K562 (cell line): ENCODE data around the gene SNRNP200. TPM values are rescaled to one million over a fixed set of nuclear protein-coding genes. Genes with fewer than 3 reads are reported as not detected.

ENCODE experiments used
- AFF1 ChIP-seq, 2 experiments: fragments of 450-650 bp; IDR thresholded peaks; 2 replicates each; pipeline ENCODE4 v1.6.1; 2018; ENCODE audit warnings: mild to moderate bottlenecking in 2 of 2, low read depth in 1 of 2; ENCODE audit not compliant: partially characterized antibody in 2 of 2
- BRD9 ChIP-seq: fragments of 450-650 bp; IDR thresholded peaks from 2 replicates; pipeline ENCODE4 v1.6.1; 2018; ENCODE audit warnings: low read depth; ENCODE audit not compliant: partially characterized antibody
- CSDE1 ChIP-seq, 2 experiments: fragments of 450-650 bp; IDR thresholded peaks; 2 replicates each; pipeline ENCODE4 v1.6.1; 2016; ENCODE audit warnings: mild to moderate bottlenecking in 1 of 2
- FOXA3 ChIP-seq, 2 experiments: fragments of 450-650 bp in 1 of 2; sonication (generic) in 1 of 2; formaldehyde crosslinking; IDR thresholded peaks in 1 of 2; conservative IDR thresholded peaks in 1 of 2; 2 replicates each; pipeline versions ENCODE4 v1.4.0 to v1.8.0; 2020 to 2022; ENCODE audit warnings: mild to moderate bottlenecking in 2 of 2, missing genetic modification reagents in 1 of 2
- FOXJ3 ChIP-seq: sonication (generic); formaldehyde crosslinking; IDR thresholded peaks from 2 replicates; pipeline ENCODE4 v1.4.0; 2020; ENCODE audit warnings: mild to moderate bottlenecking, missing genetic modification reagents
- NR2C2 ChIP-seq, 2 experiments: fragments of 200-800 bp in 1 of 2; sonication (Bioruptor generic) in 1 of 2; sonication (generic) in 1 of 2; formaldehyde crosslinking in 1 of 2; IDR thresholded peaks; 2 replicates each; pipeline versions ENCODE4 v1.6.1 to v1.8.0; 2016 to 2022; ENCODE audit warnings: mild to moderate bottlenecking in 1 of 2, missing compliant biosample characterization in 1 of 2, missing genetic modification characterization in 1 of 2, missing genetic modification reagents in 1 of 2
- RCOR1 ChIP-seq, 2 experiments: IDR thresholded peaks; 2 replicates each; pipeline ENCODE4 v1.6.1; 2012; ENCODE audit warnings: low read depth in 2 of 2, low read length in 2 of 2, borderline replicate concordance in 1 of 2, improper control_type of control experiment in 1 of 2
- SIN3B ChIP-seq: fragments of 450-650 bp; IDR thresholded peaks from 2 replicates; pipeline ENCODE4 v1.6.1; 2017; ENCODE audit warnings: low read depth, mild to moderate bottlenecking, moderate library complexity
- SMAD3 ChIP-seq: fragments of 450-650 bp; formaldehyde crosslinking; conservative IDR thresholded peaks from 2 replicates; pipeline ENCODE4 v1.4.0; 2020; ENCODE audit warnings: mild to moderate bottlenecking
- USF2 ChIP-seq: sonication (generic); formaldehyde crosslinking; IDR thresholded peaks from 2 replicates; pipeline ENCODE4 v1.5.0; 2020; ENCODE audit warnings: missing genetic modification reagents
- XRCC5 ChIP-seq: fragments of 200-400 bp; formaldehyde crosslinking; IDR thresholded peaks from 2 replicates; pipeline ENCODE4 v1.6.1; 2017; ENCODE audit warnings: low read depth, mild to moderate bottlenecking, low read length
- ZNF644 ChIP-seq: fragments of 200-800 bp; sonication (Bioruptor generic); IDR thresholded peaks from 2 replicates; pipeline ENCODE4 v1.6.1; 2016; ENCODE audit warnings: low read depth, missing genetic modification characterization, missing compliant biosample characterization
- ZNF695 ChIP-seq: fragments of 450-650 bp; formaldehyde crosslinking; IDR thresholded peaks from 2 replicates; pipeline ENCODE4 v1.4.0; 2020; ENCODE audit warnings: mild to moderate bottlenecking, moderate library complexity
- polyA plus RNA-seq, 8 experiments: library from polyadenylated mRNA; depleted of rRNA in 4 of 8; stranded (reverse) in 5 of 8; unstranded in 3 of 8; fragments of >200 nt; fragmentation: Nextera tagmentation in 2 of 8; fragmentation: Illumina TruSeq in 1 of 8; extraction: Ambion mirVana in 2 of 8; extraction: Trizol in 1 of 8; gene quantifications; 2 replicates each; pipeline versions ENCODE4 v1.2.1 to v1.2.3, GENCODE V29; 2011 to 2014; ENCODE audit warnings: inconsistent platforms in 1 of 8, missing spikeins in 1 of 8
- total RNA-seq, 7 experiments: library from RNA; depleted of rRNA in 6 of 7; stranded (reverse); fragments of >200 nt in 6 of 7; fragmentation: Illumina TruSeq in 2 of 7; extraction: Trizol in 2 of 7; gene quantifications; 2 replicates each; pipeline versions ENCODE4 v1.2.1 to v1.2.3, GENCODE V29; 2011 to 2021; ENCODE audit warnings: low replicate concordance in 1 of 7
- TF ChIP-seq, protein P1 (sequence below): sonication (generic); formaldehyde crosslinking; IDR thresholded peaks from 2 replicates; pipeline ENCODE4 v1.8.0; 2022; ENCODE audit warnings: mild to moderate bottlenecking, missing genetic modification reagents
- TF ChIP-seq, protein P2 (sequence below): fragments of 450-650 bp; IDR thresholded peaks from 2 replicates; pipeline ENCODE4 v1.6.1; 2016
- TF ChIP-seq, protein P3 (sequence below): fragments of 150-350 bp; conservative IDR thresholded peaks from 2 replicates; pipeline ENCODE4 v1.6.1; 2014; ENCODE audit warnings: low read length

The SNRNP200 gene
- total and polyA plus RNA-seq, 9 of the 15 experiments (the other 6 are each of a cell fraction or from before 2014, with no cell fraction given) = 76.1 to 231 (median 155) TPM

DNA sequence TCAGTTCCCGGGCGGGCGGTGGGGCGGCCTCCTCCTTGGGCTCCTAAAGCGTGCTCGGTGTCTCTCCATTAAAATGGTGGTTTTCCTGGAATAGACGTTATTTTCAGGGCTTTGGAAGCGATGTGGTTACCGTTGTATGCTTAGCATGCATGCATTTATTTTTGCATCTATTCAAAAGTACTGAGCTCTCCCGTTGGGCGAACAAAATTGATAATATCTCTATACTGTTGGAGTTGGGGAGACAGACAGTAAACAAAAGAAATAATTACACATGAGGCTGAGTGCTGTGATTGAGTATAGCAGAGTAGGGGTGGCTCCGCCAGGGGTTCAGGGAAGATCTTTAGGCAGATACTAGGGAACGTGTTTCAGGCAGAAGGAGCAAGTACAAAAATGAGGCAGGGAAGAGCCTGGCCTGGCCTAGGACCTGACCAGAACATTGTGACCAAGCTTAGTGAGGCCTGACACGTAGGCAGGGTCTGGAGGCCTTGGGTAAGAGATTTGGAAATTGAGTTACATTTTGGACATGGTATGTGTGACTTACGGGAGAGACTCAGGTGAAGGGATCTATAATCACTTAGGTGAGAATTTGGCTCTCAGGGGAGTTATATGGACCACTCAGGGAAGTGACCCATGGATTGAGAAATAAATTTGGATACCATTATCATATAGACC, 30.9 kb upstream of the SNRNP200 start (continued):
- TF ChIP-seq AFF1 (IDR thresholded peaks at IDR 0.05; ENCODE audit: low read depth in 1 of 2, partially characterized antibody in 2 of 2) = peak in 1 of 2 experiments; percentile 17
- no peak for TF ChIP-seq SMAD3 (CRISPR knock-in tag)
- TF ChIP-seq XRCC5 = no peak
- TF ChIP-seq RCOR1 (IDR thresholded peaks at IDR 0.05; ENCODE audit: borderline replicate concordance in 1 of 2, low read depth in 2 of 2, low read length in 2 of 2) = no peak; a peak in 1 of 4 replicates
- peak; percentile 50 for TF ChIP-seq BRD9
- no peak for TF ChIP-seq NR2C2 (CRISPR knock-in tag; IDR thresholded peaks at IDR 0.05)
- no peak; the same call in 1 of the 2 replicates for TF ChIP-seq NR2C2 (tag; IDR thresholded peaks at IDR 0.05)
- no peak for TF ChIP-seq FOXJ3 (CRISPR knock-in tag)
- no peak for TF ChIP-seq USF2 (CRISPR knock-in tag)
- TF ChIP-seq, protein P1, sequence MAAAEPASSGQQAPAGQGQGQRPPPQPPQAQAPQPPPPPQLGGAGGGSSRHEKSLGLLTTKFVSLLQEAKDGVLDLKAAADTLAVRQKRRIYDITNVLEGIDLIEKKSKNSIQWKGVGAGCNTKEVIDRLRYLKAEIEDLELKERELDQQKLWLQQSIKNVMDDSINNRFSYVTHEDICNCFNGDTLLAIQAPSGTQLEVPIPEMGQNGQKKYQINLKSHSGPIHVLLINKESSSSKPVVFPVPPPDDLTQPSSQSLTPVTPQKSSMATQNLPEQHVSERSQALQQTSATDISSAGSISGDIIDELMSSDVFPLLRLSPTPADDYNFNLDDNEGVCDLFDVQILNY (CRISPR knock-in tag) = no peak
- TF ChIP-seq, protein P2, sequence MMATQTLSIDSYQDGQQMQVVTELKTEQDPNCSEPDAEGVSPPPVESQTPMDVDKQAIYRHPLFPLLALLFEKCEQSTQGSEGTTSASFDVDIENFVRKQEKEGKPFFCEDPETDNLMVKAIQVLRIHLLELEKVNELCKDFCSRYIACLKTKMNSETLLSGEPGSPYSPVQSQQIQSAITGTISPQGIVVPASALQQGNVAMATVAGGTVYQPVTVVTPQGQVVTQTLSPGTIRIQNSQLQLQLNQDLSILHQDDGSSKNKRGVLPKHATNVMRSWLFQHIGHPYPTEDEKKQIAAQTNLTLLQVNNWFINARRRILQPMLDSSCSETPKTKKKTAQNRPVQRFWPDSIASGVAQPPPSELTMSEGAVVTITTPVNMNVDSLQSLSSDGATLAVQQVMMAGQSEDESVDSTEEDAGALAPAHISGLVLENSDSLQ = no peak
- no peak for TF ChIP-seq FOXA3 (CRISPR knock-in tag; conservative IDR thresholded peaks at IDR 0.05 in 1 of 2, IDR thresholded peaks at IDR 0.05 in 1 of 2)
- TF ChIP-seq, protein P3, sequence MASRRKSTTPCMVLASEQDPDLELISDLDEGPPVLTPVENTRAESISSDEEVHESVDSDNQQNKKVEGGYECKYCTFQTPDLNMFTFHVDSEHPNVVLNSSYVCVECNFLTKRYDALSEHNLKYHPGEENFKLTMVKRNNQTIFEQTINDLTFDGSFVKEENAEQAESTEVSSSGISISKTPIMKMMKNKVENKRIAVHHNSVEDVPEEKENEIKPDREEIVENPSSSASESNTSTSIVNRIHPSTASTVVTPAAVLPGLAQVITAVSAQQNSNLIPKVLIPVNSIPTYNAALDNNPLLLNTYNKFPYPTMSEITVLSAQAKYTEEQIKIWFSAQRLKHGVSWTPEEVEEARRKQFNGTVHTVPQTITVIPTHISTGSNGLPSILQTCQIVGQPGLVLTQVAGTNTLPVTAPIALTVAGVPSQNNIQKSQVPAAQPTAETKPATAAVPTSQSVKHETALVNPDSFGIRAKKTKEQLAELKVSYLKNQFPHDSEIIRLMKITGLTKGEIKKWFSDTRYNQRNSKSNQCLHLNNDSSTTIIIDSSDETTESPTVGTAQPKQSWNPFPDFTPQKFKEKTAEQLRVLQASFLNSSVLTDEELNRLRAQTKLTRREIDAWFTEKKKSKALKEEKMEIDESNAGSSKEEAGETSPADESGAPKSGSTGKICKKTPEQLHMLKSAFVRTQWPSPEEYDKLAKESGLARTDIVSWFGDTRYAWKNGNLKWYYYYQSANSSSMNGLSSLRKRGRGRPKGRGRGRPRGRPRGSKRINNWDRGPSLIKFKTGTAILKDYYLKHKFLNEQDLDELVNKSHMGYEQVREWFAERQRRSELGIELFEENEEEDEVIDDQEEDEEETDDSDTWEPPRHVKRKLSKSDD = no peak
- no peak for TF ChIP-seq SIN3B
- no peak for TF ChIP-seq ZNF644 (tag)
- no peak for TF ChIP-seq CSDE1 (IDR thresholded peaks at IDR 0.05)
- TF ChIP-seq ZNF695 = no peak
